Hematopoietic multipotent progenitor cell treated with erythropoietin and hydrocortisone succinate and interleukin-3 and kit ligand, for 4 days (in vitro differentiated cells): ENCODE measurements around the gene MYEOV.

Experiments
- DNase-seq: peaks from one replicate; pipeline ENCODE4 v3.0.0-alpha.2; 2015

Gene MYEOV

DNA sequence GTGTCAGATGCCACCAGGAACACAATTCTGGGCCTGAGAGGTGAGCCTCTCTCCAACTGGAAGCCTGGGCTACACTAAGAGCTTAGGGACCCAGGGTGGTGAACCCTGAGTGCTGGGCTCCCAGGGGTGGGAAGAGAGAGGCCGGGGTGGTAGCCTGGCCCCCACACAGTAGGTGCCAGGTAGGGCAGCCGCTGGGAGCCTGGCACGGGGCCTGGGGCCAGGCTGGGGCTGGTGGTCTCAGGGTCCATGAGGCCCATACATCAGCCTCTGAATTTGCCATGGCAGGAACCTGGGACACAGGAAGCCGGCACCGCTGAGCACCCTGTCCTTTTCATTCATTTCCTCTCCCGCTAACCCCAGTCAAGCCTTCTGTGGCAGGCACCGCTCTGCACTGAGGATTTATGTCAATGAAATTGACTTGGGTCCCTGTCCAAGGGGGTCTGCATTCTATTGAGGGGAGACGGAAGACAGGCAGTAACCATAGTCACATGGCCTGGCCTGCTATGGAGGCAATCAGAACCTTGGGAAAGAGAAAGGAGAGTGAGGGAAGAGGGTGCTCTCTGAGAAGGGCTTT is 8.6 kb downstream of the MYEOV start:
- DNase-seq = no peak

GRCh38 chr11:69303427-69303826 is 9.5 kb downstream of the MYEOV start:
- no peak for DNase-seq

- DNase-seq = no peak
Observed at GRCh38 chr11:69304258-69304657, 10.3 kb downstream of the MYEOV start.

GRCh38 chr11:69304686-69305085 is 10.7 kb downstream of the MYEOV start:
- no peak for DNase-seq

GRCh38 chr11:69305885-69306540 is 12.1 kb downstream of the MYEOV start:
- no peak for DNase-seq

DNA sequence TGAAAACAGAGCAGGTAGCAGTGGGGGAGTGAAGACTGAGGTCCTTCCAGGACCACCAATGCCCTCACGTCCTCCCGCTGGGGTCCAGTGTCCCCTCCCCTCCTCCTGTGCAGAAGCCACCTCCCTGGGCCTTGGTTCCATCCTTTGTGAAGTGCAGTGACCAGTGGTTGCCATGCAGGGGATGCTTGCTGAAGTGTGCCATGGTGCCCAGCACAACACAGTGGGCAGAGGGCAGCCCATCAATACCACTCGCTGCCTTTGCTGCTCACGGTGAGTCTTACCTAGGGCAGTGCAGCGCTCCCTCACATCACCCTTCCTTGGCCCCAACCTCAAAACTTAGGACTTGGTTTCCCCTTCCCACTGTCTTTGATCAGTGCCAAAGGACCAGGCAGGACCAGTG is 12.9 kb downstream of the MYEOV start:
- no peak for DNase-seq

DNA sequence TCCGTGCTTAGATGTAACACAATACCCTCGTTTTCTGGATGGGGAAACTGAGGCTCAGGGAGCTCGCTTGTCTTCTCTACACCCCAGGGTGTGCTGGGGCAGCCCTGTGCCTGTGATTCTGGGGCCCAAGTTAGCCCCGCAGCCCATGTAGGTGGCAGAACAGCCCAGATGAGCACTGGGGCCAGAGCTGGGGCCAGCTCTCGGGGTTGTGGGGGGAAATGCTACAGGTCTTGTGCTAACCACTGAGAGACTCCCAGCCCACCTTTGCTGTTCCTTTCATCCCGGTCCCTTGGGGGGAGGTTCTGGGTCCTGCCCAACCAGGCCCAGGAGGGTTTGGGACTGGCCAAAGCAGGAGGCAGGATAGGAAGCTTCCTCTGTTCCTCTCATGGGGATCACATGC is 13.5 kb downstream of the MYEOV start:
- no peak for DNase-seq

DNA sequence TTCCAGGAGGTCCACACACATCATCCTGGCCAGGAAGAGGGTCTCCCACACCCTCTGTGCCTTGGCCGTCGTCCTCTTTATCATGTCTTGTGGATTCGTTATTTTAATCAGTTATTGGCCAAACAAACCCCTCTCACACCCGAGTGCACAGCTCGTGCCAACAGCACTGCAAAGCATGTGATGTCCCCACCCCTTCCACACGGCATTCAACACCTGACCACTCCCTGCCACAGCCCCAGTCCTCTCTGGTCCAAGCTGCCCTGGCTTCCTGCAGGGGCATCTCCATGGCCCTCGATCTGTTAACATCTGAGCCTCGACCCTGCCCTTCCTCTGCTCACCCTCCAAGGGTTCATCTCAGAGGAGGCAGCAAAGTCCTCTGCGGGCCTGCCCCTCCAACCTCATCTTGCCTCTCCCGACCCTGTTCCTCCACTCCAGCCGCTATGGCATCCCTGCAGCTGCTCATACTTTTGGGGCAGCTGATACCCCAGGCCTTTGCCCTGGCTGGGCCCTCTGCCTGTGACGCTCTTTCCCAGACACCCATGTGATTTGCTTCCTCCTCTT is 14.0 kb downstream of the MYEOV start:
- peak; percentile 40 for DNase-seq

DNA sequence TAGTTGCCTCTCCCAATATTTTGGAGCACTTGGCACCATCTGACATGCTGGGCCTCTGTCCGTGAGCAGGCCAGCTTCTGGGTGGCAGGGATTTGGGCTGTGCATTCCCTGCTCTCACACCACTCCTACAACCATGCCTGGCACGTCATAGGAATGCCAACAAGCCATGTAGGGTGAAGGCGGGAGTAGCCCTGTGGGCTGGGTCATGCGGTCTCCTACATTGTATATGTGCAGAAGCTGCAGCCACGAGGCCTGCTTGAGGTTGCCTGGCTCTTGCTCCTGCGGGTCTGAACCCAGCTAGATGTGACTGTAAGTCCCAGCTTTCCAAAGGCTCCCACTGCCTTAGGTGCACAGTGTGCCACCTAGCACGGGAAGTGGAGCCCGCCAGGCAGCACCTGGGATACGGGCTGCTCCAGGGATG is 14.5 kb downstream of the MYEOV start:
- DNase-seq = no peak

GRCh38 chr11:69308936-69309615 is 15.1 kb downstream of the MYEOV start:
- DNase-seq = no peak

GRCh38 chr11:69309631-69310280 is 15.8 kb downstream of the MYEOV start:
- no peak for DNase-seq

DNA sequence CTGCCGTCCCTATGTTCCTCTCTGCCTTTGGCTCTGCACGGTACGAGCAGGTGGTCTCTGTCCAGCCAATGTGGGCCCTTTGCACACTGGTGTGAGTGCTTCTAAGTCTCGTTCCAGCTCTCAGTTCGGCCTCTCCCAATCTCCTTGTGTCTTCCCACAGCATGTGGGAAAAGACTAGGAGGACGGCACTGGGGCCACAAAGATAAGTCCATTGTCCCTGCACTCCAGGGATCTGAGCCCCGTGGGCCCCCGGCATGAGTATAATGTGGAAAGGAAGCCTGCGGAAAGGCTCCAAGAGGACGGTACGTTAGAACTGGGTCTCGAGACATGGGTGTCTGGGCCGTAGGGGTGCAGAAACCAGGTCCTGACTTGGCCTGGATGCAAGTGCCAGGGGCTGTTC is 16.4 kb downstream of the MYEOV start:
- DNase-seq = no peak

DNA sequence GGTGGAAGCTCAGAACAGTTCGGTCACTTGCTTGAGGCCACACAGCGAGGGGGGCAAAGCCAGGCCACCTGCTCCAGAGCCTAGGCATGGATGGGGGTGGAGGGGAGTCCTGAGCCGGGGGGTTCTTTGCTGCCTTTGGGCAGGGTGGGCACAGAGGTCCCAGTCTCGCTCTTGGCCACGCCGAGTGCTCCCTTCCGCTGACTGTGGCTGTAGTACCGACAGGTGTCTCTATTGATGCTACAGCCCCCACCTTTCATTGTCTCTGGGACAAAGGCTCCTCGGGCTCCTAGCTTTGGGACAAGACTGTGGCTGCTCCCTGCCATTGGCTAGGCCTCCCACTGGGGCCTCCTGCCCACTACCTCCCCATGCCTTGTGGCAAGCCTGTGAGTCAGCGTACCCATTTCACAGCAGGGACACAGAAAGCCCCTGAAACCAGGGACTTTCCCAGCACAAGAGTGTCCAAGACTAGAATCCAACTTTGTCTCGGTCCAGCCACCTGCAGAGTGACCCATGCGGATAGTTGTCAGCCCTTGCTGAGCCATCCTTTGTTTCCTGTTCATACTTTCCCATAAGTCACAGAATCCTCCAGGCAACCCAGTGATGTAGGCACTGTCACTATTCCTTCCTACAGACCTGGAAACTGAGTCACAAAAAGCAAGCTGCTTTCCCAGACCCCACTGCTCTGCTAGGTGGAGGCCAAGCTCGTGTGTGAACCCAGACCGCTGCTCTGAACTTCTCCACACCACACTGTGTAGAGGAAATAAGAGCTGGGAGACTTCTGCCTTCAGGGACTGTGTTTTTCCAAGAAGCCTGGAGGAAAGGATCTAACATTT is 17.2 kb downstream of the MYEOV start:
- DNase-seq = no peak

DNA sequence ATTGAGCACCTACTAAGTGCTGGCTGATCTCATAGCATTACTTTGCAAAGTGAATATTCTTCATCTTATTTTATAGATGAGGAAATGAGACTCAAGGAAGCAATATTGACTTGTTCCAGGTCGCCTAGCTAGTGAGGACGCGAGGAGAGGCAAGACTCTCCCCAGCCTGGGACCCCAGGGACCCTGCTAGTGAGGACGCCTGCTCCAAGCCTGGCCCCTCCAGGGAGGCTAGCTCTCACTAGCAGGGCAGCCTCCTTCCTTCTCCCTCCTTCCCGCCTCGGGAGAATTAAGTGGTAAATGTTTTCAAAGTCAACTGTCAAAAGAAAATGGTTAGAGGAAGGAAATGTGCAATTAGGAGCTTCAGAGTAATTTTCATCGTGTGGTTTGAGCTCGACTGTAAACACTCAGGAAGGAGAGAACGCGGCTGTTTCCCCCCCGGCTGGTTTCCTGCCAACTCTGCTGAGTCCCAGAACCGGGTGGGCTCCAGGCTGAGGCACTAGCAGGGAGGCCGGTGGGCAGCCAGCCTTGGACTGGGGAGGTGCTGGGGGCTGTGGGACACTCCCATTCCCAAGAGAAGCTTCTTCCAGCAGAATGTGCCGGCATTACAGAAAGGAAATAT is 17.9 kb downstream of the MYEOV start:
- peak; percentile 86 for DNase-seq

GRCh38 chr11:69312453-69313404 is 18.8 kb downstream of the MYEOV start:
- DNase-seq = peak; percentile 55

GRCh38 chr11:69313992-69314391 is 20.0 kb downstream of the MYEOV start:
- DNase-seq = no peak

DNA sequence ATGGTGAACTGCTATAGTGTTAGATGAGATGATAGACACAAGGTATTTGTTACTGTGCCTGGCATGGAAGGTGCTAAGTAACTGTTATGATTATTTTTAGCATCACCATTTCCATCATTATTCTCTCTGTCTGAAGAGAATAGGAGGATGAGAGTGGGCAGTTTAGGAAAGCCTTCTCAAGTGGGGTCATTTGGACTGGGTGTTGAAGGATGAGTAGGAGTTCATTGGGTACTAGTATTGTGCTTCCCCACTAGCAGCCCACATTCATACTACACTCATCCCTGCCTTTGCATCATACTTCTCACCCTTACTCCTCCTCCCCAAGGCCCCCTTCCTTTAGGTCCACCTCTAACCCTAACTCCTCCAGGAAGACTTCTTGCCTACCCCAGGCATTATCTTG is 20.6 kb downstream of the MYEOV start:
- DNase-seq = no peak

DNA sequence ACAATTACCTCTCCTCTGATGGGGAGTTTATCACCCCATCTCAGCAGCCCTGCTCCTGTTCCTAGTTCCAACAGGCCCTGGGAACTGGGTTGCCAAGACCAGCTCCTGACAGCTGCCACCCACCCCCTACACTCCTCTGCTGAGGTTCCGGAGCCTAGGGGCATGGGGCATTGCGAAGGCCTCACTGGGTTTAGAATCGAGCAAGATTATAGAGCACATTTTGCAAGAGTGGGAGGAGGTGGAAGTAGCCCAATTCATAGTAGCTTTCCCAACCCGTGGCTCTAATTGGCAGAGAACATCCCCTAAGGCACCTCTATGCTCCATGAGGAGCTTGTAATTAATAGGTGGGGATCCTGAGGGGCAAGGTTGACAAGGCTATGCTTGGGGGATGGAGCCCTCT is 23.0 kb downstream of the MYEOV start:
- DNase-seq = no peak

GRCh38 chr11:69317401-69318092 is 23.6 kb downstream of the MYEOV start:
- no peak for DNase-seq

DNA sequence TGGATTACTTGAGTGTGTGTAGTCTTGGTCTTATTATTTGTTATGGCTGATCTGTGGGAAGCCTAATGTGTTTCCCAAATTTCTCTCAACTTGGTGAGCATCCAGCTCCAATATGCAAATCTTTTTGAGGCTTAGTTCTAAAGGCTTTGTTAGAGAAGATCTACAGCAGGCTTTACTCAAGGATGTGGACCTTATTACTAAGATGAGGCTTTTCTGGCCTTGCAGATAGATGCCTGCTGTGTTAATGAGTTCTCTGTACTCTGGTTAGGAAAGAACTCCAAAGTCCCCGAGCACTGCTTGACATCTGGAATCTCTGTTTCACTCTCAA is 24.1 kb downstream of the MYEOV start:
- no peak for DNase-seq
